Ishikawa (cell line): Measurements from ENCODE around the gene MYBPC2.

ENCODE experiments used
- CEBPB ChIP-seq: IDR thresholded peaks from 2 replicates; pipeline ENCODE4 v1.6.1; 2012
- CREB1 ChIP-seq: IDR thresholded peaks from 2 replicates; pipeline ENCODE4 v1.6.1; 2012; ENCODE audit warnings: low read depth
- EP300 ChIP-seq: IDR thresholded peaks from 2 replicates; pipeline ENCODE4 v1.6.1; 2012; ENCODE audit warnings: borderline replicate concordance
- FOXM1 ChIP-seq: IDR thresholded peaks from 2 replicates; pipeline ENCODE4 v1.6.1; 2012; ENCODE audit warnings: low read depth, borderline replicate concordance
- MAX ChIP-seq: IDR thresholded peaks from 2 replicates; pipeline ENCODE4 v1.6.1; 2012
- NFIC ChIP-seq: IDR thresholded peaks from 2 replicates; pipeline ENCODE4 v1.6.1; 2012
- RAD21 ChIP-seq: IDR thresholded peaks from 2 replicates; pipeline ENCODE4 v1.6.1; 2012; ENCODE audit warnings: low read depth
- REST ChIP-seq: IDR thresholded peaks from 2 replicates; pipeline ENCODE4 v1.6.1; 2012; ENCODE audit warnings: low read depth, mild to moderate bottlenecking
- TAF1 ChIP-seq: IDR thresholded peaks from 2 replicates; pipeline ENCODE4 v1.6.1; 2012; ENCODE audit warnings: low read depth, mild to moderate bottlenecking
- TCF12 ChIP-seq: IDR thresholded peaks from 2 replicates; pipeline ENCODE4 v1.6.1; 2012; ENCODE audit warnings: low read depth
- TEAD4 ChIP-seq: IDR thresholded peaks from 2 replicates; pipeline ENCODE4 v1.6.1; 2012
- USF1 ChIP-seq: IDR thresholded peaks from 2 replicates; pipeline ENCODE4 v1.6.1; 2012
- YY1 ChIP-seq: IDR thresholded peaks from 2 replicates; pipeline ENCODE4 v1.6.1; 2012; ENCODE audit warnings: low read depth
- ZBTB7A ChIP-seq: IDR thresholded peaks from 2 replicates; pipeline ENCODE4 v1.6.1; 2012; ENCODE audit warnings: low read depth

- TF ChIP-seq REST (no peak), MAX (no peak), FOXM1 (no peak), EP300 (no peak), YY1 (no peak), TCF12 (no peak), CEBPB (no peak), RAD21 (no peak), CREB1 (no peak), NFIC (no peak), TAF1 (no peak), TEAD4 (no peak), ZBTB7A (no peak), USF1 (no peak)
Measured at GRCh38 chr19:50444059-50444458, 11.4 kb downstream of the MYBPC2 start.
